Measurements from ENCODE around the gene METTL27.

DNA sequence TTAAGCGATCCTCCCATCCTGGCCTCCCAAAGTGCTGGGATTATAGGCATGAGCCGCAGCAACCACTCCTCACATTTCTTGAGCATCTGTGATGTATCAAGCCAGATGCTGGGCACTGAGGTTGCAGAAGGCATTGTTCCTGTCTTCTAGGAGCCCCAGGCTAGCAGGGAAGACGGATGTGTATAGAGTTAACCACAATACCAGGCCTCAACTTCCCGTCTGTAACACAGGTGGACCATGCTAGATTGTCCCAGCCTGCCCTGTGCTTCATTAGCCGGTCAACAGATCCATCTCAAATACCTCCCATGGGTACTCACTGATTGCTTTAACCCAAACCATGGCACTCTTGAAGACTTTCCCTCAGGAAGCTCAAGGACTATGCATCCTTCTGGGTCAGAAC, 13.3 kb downstream of the METTL27 start:
- no peak for TF ChIP-seq GATA3 (IDR thresholded peaks at IDR 0.05; ENCODE audit: low read depth, low read length)
- no peak for TF ChIP-seq GATA2 (IDR thresholded peaks at IDR 0.05; ENCODE audit: low read depth, low read length)
